ENCODE data around the gene ADAM8.
"Not testable (repeated sequence)": the region's sequence is repeated elsewhere in the genome, so short reads cannot be mapped to it uniquely, and the experiment has no call there.

ADAM8 gene

DNA sequence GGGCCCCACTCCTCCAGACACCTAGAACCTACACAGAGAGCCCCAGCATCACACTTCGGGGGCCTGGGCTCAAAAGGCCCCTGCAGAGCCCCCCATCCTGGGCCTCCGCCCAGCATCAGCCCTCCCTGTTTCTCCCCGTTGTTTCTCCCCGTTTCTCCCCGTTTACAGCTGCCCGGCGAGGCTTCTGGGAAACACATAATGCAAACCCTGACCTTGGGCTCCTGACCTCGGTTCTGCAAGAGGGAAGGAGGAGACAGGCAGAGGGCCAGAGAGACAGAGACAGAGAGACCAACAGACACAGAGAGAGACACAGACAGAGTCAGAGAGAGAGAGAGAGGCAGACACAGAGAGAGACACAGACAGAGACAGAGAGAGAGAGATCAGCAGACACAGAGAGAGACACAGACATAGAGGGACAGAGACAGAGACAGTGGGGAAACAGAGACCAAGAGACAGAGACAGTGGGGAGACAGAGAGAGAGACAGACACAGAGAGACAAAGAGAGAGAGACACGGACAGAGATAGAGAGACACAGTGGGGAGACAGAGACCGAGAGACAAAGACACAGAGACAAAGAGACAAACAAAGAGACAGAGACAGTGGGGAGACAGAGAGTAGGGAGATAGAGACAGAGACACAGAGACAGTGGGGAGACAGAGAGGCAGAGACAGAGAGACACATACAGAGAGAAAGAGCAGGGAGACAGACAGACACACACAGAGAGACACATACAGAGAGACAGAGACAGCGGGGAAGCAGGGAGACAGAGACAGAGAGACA lies 26.5 kb downstream of the ADAM8 start:
- no peak for DNase-seq (ENCODE audit: low read depth)

DNA sequence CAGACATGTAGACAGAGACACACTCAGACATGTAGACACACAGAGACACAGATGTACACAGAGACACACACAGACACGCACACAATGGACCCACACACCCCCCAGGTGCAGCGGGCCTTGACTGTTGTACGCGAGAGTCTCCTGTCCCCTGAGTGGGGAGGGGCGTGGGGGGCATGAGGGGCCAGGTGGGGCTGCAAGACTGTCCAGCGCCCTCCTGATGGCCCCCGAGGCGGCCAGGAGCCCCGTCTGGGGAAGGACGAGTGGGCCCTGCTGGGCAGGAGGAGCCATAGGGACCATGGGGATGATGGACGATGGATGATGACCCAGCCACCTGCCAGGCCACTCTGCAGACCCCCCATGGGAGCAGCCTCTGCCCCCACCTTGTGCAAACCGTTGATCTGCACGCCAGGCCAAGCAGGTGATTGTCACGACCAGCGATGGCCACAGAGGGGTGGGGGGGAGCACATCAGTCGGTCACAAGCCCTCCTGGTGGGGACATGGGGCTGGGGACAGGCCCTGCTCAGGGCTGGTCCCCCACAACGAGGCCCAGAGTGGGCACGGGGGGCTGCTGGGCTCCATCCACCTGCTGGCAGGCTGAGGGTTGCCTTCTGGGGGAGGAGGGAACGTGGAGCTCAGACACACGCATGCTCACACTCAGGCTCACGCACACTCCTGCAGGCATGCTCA lies 27.4 kb downstream of the ADAM8 start:
- DNase-seq (ENCODE audit: low read depth): no peak

DNA sequence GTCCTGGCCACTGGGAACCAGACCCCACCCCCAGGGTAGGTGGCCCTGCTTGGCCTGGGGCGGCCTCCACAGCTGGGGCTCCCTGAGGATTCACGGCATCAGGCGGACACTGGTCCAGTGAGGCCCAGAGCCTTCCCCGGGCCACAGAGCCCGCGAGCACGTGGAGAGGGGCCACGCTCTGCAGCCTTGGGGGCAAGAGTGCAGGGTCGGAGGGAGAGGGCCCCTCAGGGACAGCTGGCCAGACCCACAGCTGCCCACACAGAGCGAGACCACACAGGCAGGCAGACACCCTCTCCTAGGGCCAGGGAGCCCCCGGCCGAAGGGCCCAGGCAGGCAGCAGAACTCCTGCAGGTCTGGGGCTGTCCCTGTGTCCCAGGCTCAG lies 28.3 kb downstream of the ADAM8 start:
- DNase-seq (ENCODE audit: low read depth): no peak

DNA sequence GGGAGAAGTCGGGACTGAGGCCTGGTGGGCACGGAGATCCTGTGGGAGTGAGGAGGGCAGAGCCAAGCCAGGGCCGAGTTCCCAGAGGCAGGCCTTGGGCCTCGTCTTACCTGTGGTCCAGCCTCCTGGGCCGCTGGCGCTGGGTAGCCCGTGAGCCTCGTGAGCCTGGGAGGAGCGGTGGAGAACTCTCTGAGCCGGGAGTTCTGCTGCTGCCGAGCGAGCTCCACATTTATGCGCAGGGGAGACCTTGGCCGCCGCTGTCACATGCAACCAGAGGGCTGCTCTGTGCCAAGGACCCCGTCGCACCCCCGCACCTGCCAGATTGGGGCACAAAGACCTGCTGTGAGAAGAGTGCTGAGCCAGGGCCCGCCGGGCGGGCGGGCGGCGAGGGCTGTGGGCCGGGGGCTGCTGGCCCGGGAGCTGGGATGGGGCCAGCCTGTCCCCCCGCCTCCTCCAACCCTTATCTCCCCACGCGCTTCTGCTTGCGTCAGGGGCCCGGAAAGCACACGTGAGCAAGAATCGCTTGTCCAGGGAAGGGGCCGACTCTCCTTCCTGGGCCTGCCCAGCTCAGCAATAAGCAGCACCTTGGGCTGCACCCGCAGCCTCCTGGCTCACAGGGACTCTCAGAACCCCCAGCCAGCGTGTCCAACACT lies 28.9 kb downstream of the ADAM8 start:
- DNase-seq (ENCODE audit: low read depth): no peak

DNA sequence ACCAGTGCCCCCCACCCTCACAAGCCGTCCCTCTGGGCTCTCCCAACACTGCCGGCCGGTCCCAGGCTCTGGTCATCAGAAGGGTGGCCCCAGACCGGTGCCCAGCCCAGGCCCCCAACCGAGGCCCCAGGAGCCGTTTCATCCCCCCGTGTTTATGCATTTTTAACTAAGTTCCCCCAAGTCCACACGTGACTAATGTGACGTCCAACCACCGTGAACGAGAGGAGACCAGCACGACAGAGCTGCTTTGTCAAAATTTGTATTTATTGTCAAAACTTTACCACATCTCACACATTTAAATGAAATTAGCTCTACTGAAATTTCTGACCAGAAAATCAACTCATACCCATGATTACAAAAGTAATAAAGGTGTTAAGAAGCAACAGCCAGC lies 30.4 kb downstream of the ADAM8 start:
- DNase-seq (ENCODE audit: low read depth): no peak

DNA sequence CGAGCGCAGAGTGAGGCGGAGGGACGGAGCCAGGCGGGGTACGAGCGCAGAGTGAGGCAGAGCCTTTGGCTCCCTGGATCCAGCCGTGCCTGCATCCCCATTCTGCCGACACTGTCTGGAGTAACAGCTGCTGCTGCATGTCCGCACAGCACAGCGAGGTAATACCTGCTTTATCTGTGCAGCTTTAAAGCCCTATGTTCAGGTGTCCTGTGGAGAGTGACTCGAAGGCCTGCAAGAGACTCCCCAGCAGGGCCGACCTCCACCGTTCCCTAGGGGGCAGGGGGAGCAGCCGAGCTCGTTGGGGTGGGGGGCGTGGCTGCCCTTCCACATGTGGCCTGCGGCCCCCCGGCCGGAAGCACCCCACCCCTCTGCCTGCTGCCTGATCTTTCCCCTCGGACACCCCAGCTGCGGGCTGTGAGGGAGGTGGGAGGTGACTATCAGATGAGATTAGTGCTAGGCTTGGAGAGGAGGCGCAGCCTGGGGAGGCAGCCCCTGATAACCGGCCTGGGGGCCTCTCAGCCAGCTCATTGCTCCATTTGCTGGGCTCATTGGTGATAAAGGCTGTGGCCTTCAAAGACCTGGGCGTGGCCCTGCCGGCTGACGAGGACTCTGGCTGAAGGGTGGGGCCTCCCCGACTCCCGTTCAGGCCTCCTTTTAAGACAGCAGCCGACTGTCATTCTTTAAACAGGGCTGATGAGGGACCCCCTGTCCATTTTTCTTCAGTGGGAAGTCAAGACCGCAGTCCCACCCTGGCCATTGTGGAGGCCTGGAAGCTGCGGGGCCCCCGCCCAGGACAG lies 31.0 kb downstream of the ADAM8 start:
- no peak for DNase-seq (ENCODE audit: low read depth)

DNA sequence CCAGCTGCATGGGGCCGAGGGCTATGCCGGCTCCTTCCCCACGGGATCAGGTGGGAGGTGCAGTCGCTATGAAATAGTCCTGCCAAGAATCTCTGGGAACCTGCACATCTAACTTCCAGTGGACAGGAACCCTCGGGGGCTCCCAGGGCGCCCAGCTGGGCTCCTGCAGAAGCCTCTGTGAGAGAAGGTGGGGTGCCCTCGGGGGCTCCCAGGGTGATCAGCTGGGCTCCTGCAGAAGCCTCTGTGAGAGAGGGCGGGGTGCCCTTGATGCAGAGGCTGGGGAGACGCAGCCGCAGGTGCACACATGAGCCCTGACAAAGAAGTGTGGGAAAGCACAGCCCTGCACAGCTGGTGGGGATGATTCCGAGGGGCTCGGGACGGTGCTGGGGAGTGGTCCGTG lies 33.1 kb downstream of the ADAM8 start:
- DNase-seq (ENCODE audit: low read depth): no peak

DNA sequence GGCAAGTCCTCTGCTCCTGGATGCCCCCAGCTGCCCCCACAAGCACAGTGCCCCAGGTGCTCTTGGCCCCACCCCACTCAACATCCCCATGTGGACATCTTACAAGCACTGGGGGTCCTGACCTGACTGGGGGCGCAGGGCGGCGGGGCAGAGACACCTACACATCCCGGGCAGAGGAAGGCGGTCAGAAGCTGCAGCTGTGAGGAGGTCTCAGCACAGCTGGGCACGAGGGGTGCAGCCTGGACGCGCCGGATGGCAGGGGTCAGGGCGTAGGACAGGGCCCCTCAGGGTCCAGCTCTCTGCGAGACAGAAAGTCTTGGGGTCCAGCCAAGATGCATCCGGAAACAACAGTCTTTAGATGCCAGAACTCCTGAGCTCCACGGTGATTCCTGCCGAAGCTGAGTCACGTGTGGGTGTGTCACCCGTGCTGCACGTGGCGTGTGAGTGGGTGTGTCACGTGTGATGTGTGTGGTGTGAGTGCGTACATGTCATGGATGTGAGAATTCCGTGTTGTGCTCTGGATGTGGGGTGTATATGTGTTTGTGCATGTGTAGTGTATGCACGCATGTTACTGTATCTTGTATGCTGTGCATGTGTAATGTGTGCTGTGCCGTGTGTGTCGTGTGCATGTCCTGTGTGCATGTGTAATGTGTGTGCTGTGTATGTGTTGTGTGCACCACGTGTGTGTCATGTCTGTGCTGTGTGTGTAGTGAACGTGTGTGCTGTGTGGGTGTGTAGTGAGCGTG lies 33.9 kb downstream of the ADAM8 start:
- DNase-seq (ENCODE audit: low read depth): no peak

DNA sequence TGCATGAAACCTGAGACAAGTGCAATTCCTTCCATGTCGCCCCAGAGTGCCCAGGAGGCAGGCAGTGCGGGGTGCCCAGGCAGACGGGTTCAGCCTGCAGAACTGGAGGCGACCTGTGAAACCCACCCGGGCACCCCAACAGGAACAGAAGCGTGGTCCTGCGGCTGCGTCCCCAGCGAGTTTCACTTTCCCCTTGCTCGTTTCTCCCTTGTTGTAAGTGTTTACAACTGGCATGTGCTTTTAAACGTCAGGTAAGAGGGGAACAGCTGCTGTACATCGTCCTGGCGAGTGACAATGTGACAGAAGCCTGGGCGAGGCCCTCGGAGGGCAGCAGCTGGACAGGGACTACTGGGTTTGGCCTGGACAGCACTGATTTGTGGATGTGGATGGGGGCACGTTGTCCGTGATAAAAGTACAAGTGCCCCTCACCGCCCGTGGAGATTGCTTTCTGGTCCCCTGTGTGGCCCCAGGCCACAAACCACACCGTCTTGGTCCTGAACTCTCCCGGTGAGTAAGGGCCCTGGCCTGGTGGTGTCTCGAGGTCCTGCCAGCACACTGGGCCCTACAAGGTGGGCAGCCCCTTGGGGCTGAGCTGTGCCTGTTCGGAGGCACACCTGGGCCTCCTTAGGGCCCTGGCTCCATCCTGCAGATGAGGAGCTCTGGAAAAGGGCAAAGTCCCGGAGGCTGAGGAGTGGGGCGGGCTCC lies 35.0 kb downstream of the ADAM8 start:
- DNase-seq (ENCODE audit: low read depth): no peak

DNA sequence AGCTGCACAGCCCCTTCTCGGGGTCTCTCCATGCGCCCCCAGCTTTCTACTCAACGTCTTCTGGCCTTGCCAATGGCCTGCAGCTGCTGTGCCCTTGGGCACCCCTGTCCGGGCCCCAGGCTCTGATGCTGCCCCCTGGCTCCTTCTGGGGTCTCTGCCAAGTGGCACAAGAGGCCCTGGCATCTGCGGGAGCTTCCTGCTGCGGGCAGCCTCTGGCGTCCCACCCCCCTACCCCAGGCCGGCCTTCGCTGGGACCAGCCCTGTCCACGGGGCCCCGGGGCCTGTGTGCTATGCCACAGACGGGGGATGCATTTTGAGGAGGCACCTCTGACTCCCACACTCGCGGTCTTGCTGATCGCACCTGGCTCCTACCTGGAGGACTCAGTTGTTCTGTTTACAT lies 36.7 kb downstream of the ADAM8 start:
- no peak for DNase-seq (ENCODE audit: low read depth)

DNA sequence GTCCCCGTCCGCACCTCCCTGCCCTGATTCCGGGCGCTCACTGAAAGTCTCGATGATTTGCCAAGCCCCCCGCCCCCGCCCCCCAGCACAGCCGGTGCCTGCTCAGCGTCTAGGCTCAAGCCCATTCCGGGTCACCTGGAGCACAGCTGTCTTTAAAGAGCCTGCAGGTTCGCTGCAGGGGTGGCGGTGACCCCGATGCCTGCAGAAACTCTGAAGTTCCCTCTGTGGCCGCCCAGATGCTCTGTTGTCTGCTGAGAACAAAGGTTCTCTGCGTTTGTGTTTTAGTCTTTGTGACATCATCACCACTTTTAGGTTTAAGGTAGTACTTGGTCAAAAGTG lies 38.2 kb downstream of the ADAM8 start:
- DNase-seq (ENCODE audit: low read depth): no peak

DNA sequence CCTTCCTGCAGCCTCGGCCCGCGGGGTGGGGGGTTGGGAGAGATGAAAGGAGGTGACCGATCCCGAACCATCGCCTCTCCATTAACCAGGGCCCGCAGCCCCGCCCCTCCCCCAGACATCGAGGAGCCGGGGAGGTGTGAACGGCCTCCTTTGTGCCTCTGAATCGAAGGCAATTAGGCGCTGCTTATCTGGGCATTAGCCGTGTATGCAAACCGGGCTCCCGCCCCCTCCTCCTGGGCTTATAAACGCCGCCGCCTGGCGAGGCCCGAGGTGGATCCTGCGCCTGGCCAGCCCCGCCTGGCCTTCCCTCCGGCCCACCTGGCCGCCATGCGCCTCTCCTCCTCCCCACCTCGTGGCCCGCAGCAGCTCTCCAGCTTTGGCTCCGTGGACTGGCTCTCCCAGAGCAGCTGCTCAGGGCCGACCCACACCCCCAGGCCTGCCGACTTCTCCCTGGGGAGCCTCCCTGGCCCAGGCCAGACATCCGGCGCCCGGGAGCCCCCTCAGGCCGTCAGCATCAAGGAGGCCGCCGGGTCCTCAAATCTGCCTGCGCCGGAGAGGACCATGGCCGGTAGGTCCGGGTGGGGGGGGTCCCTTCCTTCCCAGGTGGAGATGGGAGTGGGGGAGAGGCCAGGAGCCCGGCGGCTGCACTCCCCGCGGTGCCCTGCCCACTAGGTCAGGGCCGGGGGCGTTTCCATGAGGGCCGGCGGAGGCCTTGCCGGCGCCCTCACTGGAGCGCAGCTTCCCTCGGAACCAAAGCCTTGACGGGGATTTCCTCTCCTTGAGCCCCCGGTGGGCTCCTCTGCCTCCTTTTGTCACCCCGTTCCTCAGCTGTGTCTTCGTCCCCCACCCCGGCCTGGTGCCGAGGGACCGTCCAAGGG lies 38.8 kb downstream of the ADAM8 start, which contains the start of gene VENTX:
VENTX (plus strand) TSS at position 268 of the 878 bp plus-strand sequence; CDS start at position 328, 60 bp downstream.
- no peak for DNase-seq (ENCODE audit: low read depth)

DNA sequence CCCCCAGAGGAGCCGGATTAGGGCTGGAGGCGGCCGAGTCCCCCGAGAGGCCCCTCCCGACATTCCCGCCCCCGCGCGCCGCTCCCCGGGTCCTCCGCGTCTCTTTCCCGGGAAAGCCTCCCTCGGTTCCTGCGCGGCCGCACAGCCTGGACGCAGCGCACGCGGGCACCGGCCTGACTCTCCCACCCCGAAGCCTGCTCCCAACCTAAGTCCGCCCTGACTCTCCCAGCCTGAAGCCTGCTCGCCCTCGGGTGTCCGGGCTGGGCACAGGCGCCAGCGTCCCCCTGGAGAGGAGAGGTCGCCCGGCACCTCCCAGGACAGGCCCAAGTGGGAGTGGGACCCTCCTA lies 39.5 kb downstream of the ADAM8 start:
- DNase-seq (ENCODE audit: low read depth): no peak

DNA sequence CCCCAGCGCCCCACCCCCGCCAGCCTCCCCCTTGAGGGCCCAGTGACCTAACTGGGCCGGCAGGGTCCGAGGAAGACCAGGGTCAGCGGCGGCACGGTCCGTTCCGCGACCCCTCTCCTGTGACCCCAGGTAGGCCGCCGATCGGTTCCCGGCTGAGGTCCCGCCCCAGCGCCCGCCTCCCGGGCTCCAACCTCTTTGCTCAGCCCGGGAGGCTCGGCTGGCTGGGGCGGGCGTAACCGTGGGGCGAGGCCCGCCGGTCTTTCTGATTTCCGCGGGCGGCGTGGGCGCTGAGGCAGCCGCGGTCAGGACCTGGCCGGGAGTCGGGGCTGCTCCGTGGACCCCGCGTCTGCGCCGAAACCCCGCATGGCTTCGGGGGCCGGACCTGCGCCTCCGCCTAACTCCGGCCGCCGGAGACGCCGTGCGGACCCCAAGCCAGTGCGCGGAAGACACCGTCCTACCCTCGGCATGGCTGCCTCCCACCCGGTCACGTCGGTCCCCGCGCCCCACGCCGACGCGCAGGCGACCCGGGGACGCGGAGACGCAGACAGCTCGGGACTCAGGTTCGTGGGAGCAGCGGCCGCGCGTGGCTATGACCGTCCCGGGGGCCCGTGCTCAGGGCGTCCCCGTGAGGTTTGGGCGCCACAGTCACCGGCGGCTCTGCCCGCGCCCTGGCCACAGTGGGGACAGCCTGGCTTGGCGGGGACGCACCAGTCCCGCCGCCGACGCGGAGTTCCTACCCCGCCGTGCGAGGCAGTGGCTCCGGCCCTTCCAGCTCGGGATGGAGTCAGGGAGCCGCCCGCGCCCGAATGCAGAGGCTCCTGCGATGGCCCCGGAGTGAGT lies 40.0 kb downstream of the ADAM8 start:
- DNase-seq (ENCODE audit: low read depth): no peak

DNA sequence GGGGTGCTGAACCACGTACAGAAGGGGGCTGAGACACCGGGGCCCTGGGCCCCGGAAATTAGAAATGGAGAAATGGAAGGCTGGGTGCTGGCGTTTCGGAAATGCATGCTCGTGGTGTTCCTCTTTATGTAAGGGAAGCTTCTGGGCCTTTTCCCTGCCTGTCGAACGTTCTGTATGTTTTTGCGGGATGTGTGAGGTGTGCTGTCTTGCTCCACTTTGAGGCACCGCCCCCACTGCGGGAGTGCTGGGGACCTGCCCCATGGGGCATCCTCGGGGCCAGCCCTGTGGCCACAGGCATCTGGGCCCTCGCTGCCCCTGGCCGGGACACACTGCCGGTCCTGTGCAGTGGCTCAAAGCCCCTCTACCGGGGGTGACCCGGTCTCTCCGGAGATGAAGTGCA lies 40.7 kb downstream of the ADAM8 start:
- no peak for DNase-seq (ENCODE audit: low read depth)

DNA sequence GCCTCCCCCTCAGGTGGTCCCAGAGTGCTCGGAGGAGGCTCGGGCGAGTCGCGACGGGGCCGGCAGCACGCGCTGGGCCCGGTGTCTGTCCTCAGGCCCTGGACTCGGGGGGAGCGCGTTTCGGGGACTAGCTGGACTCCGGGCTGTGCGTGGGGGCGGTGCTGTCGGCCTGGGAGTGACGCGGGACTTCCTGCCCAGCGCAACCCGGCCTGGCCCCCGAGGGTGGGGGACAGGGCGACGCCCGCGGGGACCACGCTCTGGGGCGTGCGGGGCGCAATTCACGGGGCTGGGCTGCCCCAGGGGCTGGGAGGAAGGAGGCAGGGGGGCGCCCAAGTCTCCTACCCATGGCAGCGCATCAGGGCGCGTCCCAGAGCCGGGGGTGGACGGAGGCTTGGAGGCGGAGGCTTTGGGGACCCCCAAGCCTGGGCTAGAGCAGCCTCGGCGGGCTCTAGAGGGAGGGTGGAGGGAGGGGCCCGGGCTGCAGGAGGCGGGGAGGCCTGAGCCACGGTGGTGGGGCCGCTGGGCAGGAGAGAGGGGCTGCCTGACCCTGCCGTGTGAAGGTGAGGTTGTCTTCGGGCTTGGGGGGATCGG lies 41.3 kb downstream of the ADAM8 start:
- no peak for DNase-seq (ENCODE audit: low read depth)

DNA sequence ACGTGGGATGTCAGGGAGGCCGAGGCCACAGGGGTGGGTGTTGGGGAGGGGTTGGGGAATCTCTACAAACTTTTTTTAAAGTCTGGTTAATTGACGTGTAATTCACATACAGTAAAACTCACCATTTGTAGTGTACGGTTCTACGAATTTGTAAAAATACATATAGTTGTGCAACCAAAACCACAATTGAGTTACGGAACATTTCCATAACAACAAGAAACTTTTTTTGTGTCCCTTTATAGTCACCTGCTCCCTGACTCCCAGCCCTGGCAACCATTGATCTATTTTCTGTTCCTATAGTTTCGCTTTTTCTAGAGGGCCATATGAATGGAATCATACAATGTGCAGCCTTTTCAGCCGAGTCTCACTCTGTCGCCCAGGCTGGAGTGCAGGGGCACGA lies 41.9 kb downstream of the ADAM8 start:
- not testable (repeated sequence) for DNase-seq (ENCODE audit: low read depth)

DNA sequence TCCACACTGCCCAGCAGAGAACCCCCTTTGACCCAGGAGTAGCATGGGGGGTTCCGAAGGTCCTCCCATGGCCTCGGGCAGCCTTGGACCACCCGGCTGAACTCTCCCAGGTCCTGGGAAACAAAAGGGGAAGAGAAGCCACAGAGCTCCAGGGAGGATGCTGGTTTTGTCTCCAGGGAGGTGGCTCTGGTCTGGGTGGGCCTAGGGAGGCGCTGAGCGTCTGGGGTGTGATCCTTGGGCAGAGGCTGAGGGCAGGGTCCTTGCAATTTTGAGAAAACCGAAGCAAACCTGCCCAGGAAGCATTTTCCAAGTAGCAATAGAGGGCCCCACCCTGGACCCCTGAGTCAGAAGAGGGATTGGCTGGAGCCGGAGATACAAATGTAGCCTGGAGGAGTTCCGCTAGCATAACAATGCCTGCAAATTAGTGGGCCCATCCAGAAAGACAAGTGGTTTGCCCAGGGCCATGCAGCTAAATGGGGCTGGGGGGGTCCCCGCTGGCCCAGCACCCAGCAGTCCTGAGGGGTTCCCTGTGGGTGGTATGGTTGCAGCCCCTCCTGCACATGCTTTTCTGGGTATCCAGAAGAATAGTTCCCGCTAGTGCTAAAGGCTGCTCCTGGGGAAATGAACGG lies 44.6 kb downstream of the ADAM8 start:
- DNase-seq (ENCODE audit: low read depth): no peak

Data from activated gamma-delta T cell treated with anti-CD3 and anti-CD28 coated beads, Interleukin-2, amount 50 U/mL, for 16 hours (primary cell).